HG02938 (cell line): ENCODE measurements around the gene LOXL1.

ENCODE experiments used
- ATAC-seq: cut with Tn5 transposase; IDR thresholded peaks from one replicate; pipeline ENCODE4 v1.9.1; 2021; ENCODE audit warnings: mild to moderate bottlenecking, moderate library complexity; ENCODE audit not compliant: unreplicated experiment

Gene LOXL1

GRCh38 chr15:73921254-73921925 is 4.9 kb upstream of the LOXL1 start:
- ATAC-seq: no peak

GRCh38 chr15:73922186-73923151 is 3.8 kb upstream of the LOXL1 start:
- no peak for ATAC-seq

- ATAC-seq: no peak
Observed at GRCh38 chr15:73923156-73923487, 3.1 kb upstream of the LOXL1 start.

DNA sequence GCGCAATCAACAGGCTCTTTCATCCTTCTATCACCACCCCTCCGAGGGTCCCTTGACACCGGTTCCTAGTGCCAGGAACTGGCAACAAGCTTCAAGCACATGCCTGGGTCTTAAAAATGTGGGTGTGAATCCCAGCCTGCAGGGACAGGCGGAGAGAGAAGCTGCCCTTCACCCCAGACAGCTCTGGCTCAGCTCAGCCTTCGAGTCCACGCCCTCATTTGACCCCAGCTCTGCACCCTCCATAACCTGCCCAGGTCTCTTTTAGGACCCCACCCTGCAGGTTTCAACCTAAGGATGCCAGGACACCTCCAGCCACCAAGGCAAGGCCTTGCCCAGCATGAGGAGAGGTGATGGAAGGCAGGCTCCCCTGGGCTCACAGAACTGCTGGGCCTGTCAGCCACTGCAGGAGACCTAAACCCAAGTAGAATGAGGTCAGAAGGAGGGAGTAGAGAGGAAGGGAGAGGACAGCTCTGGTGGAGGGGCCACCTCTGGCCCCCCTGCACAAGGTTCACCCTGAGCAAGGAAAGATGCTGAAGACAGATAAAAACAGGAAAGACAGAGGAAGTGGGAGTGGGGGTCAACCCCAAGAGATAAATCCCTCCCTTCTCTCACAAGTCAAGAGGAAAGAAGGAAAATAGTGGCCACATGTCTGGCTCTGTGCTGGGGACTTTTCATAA is 2.6 kb upstream of the LOXL1 start:
- no peak for ATAC-seq

DNA sequence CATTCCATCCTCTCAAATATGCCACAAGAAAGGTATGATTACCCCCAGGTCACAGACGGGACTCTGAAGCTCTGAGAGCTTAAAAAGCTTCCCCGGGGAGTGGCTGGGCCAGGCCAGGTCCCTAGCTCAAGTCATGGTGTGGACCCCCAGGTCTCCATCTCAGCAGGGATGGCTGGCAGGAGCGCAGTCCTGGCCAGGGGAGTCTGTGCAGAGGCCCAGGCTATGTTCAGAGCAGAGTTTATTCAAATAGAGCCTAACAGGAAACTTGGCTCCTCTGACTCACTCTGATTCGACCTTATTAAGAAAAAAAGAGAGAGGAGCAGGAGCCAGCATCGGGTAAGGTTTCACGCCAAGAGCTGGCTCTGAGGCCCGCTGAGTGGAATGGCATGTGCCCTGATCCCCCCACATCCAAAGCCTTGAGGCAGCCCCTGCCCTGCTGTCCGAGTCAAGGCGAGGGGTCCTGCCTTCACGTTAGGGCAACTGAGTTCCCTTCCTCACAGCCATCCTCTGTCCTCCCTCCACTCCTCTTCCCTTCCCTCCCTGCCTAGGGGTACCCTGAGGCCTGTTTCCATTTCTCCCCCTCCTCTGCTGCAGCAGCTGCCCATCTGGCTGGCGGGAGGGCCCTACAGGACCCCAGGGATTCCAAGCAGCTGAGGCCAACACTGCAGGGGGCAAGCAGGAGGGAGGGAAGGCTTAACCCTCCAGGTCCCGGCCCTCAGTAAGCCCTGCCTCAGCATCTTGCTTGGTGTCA is 1.9 kb upstream of the LOXL1 start:
- no peak for ATAC-seq

- no peak for ATAC-seq
Observed at GRCh38 chr15:73925848-73926218, 429 bp upstream of the LOXL1 start.

DNA sequence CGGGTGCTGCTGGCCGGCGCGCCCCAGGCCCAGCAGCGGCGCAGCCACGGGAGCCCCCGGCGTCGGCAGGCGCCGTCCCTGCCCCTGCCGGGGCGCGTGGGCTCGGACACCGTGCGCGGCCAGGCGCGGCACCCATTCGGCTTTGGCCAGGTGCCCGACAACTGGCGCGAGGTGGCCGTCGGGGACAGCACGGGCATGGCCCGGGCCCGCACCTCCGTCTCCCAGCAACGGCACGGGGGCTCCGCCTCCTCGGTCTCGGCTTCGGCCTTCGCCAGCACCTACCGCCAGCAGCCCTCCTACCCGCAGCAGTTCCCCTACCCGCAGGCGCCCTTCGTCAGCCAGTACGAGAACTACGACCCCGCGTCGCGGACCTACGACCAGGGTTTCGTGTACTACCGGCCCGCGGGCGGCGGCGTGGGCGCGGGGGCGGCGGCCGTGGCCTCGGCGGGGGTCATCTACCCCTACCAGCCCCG is 777 bp downstream of the LOXL1 start:
- no peak for ATAC-seq

GRCh38 chr15:73927476-73928240 is 1.4 kb downstream of the LOXL1 start:
- no peak for ATAC-seq

DNA sequence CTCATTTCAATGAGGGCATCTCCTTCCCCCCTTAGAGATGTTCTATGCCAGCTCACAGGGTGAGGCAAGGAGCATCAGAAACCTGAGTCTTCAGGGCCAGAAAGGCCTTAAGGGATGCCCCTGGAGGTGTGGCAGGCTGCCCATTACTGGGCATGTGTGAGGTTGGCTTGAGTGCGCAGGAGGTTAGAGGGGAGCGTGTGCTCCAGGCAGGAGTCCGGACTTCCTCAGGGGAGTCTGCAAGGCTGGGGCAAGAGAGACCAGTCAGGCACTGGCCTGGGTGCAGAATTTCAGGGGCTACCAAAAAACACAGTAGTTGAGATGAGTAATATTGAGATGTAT is 1.9 kb downstream of the LOXL1 start:
- ATAC-seq: no peak

DNA sequence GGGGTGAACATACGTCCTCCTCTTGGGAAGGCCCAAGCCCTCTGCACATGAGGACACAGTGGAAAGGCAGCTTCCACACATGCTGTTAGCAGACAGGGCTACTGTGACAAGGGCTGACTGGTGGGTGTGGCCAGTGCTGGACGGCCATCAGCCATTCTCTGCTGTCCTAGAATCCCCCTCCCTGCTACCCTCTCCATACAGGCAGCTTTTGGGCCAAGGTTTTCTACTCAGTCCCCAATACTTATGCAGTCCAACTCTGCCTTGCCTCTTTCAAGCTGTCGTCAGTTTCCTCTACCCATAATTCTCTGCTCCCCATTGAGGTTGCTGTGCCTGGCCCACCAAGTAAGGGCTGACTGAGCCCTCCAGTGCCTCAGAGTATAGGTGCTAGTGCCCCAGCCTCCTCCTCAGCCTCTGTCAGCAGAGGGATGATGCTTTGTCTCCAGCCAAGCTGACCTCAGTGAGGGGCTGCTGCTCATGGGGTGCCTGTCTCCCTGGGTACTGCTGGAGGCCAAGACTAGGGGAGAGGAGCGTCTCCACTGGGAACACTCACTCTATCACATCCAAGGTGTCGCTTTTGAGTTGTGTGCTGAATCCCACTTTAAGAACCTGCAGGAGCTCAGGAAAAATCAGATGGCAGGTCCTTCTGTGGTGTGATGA is 2.8 kb downstream of the LOXL1 start:
- ATAC-seq: no peak

- no peak for ATAC-seq
Observed at GRCh38 chr15:73930371-73930770, 4.1 kb downstream of the LOXL1 start.

- no peak for ATAC-seq
Observed at GRCh38 chr15:73930790-73931281, 4.6 kb downstream of the LOXL1 start.

DNA sequence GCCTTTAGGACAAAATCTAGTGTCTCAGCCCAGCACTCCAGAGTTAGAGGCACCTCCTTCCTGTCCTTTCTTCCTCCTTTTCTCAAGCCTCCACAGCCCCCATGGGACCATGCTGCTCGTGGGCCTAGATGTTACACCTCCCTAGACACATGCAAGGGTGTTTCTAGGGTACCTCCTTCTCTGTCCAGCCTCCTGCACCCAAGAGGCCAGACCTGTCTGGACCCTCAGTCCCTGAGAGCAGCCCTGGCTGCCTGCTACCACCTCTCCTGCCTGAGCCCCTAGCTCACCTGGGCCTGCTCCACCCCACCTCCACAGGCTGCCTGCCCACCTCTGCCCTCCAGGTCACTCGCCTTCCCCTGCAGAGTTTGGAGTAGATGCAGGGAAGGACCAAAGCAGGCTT is 5.2 kb downstream of the LOXL1 start:
- no peak for ATAC-seq

DNA sequence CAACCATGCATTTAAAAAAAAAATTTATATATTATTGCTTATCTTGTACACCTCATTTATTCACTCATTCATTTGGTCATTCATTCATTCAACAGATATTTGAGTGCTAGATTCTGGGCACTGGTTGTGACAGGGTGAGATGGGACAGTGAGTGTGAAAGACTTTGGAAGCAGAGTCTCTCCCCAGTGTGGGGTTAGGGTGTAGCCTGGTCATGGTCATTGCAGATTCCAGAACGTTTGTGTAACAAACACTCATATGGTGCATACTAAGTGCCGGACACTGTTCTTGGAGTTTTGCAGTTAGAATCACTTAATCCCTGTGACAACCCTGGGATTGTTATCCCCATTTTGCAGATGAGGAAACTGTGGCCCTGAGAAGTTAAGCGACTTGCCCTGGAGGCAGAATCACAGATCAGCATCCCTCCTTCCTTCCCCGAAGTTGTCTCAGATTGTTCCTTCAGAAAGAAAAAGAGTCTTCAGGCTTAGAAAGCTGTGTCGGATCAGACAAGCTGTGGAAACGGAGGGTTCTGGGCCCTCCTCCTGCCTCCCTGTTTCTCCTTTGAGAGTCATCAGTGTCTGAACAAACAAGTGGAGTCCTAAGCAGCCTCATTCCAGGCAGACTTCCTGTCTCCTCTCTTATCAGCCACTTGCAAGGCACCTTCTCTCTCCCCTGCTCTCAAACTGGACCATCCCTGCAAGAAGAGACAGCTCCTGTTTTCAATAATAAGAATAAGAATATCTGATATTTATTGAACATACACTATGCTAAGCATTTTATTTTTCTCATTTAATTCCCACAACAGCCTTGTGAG is 6.3 kb downstream of the LOXL1 start:
- no peak for ATAC-seq

DNA sequence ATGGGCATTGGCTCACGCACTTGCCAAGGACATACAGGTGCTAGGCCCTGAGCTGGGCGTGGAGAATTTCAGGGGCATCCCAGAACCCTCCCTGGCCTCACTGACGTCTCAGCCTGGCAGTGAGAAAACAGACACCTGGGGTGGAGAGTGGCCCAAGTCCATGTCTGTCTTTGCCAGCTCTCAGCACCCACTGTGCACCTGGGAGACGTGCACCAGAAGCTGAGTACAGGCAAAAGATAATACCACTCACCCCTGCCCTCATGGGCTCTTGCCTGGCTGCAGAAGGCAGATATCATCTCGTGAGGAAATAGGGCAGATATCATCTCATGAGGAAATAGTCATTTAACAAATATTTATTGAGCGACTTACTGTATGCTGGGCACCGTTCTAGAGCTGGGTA is 8.0 kb downstream of the LOXL1 start:
- no peak for ATAC-seq

GRCh38 chr15:73935547-73935946 is 9.3 kb downstream of the LOXL1 start:
- ATAC-seq: no peak

DNA sequence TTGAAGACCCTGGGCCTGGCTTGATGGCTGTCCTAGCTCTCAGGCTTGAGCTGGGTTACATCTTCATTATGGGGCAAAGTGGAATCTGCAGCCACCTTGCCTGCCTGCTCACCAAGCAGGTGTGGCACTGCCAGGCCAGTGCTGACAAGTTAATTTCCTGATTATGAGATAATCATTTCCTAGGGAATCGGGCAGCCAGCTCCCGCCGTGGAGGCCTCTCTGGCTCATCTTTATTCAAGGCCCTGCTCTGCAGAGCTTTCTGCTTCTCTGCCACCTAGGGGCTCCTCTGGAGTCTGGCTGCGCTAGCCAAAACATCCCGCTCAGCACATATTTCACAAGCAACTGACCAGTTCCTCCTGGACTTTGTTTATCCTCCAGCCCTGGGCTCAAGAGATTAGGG is 9.9 kb downstream of the LOXL1 start:
- ATAC-seq: no peak

DNA sequence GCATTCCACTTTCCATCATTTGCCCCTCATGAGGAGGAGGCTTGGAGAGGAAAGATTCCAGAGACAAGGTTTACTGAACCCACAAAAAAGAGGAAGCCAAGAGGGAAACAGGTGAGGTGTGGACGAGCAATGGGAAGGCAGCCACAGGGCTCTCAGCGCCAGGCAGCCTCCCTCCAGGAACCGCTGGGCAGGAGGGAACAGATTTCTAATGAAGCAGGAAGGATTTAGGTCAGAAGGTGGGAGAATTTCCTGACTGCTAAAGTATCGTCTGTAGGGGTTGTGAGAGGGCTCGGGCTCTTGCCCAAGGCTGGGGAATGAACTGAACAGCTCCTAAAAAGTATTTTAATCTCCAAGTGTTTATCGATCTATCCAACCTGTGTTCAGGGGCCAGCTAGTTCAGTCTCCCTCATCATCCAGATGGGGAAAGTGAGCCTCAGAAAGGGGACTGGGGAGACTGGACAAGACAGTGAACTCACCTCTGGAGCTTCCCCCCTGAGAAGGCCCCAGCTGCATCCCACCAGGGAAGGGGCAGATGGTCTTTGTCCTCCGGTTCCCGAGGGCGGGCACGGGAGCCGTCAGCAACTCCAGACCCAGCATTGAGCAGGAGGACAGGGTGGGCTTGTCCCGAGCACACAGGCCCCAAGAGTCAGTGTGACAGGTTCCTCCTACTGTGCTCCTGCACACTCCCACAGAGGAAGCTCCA is 10.5 kb downstream of the LOXL1 start:
- no peak for ATAC-seq
